Spleen (tissue), 7 donors: ENCODE measurements around the gene OXT.

Source experiments
- POLR2A ChIP-seq, 3 donors: fragments of 450-650 bp; IDR thresholded peaks; one replicate each; pipeline ENCODE4 v1.5.1; 2017; ENCODE audit warnings: antibody characterized with exemption in 3 of 3, mild to moderate bottlenecking in 1 of 3
- POLR2AphosphoS5 ChIP-seq, 3 donors: sonication (generic); formaldehyde crosslinking; IDR thresholded peaks; one replicate each; pipeline ENCODE4 v1.5.1; 2017; ENCODE audit warnings: antibody characterized with exemption in 3 of 3
- TF ChIP-seq, protein P1 (sequence below), 11 experiments: fragments of 200-600 bp in 7 of 11; fragments of 450-650 bp in 4 of 11; sonication (generic) in 4 of 11; IDR thresholded peaks in 8 of 11; conservative IDR thresholded peaks in 3 of 11; 1 replicate in 7 of 11; 2 replicates in 4 of 11; pipeline versions ENCODE4 v1.4.0 to v1.8.0; 2016 to 2021; ENCODE audit warnings: antibody characterized with exemption in 11 of 11, inconsistent platforms in 4 of 11, mild to moderate bottlenecking in 1 of 11
- donor health status: DM: no; HTN: no; CAD: no; lungs with moderate emphysema.
- donor health status: DM: no; HTN: no; CAD: no.
- donor health status: DM: no; HTN: no; CAD: no.

DNA sequence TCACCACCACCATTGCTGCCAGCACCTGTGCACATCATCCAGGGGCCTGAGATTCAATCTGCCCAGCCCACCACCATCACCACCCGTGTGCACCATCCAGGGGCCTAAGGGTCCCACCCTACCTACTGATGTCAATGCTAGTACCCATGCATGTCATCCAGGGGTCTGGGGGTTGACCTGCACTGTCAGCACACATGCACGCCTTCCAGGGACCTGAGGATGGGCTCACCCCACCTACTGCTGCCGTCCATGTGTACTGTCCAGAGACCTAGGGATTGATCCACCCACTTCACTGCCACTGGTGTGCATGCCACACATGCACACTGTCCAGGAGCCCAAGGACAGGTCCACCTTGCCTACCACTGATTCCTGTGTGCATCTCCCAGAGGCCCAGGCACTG lies 11.9 kb upstream of the OXT start:
- TF ChIP-seq, protein P1, sequence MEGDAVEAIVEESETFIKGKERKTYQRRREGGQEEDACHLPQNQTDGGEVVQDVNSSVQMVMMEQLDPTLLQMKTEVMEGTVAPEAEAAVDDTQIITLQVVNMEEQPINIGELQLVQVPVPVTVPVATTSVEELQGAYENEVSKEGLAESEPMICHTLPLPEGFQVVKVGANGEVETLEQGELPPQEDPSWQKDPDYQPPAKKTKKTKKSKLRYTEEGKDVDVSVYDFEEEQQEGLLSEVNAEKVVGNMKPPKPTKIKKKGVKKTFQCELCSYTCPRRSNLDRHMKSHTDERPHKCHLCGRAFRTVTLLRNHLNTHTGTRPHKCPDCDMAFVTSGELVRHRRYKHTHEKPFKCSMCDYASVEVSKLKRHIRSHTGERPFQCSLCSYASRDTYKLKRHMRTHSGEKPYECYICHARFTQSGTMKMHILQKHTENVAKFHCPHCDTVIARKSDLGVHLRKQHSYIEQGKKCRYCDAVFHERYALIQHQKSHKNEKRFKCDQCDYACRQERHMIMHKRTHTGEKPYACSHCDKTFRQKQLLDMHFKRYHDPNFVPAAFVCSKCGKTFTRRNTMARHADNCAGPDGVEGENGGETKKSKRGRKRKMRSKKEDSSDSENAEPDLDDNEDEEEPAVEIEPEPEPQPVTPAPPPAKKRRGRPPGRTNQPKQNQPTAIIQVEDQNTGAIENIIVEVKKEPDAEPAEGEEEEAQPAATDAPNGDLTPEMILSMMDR (IDR thresholded peaks at IDR 0.05 in 8 of 11, conservative IDR thresholded peaks at IDR 0.05 in 3 of 11): no peak
- TF ChIP-seq POLR2AphosphoS5 (IDR thresholded peaks at IDR 0.05) (no peak), POLR2A (IDR thresholded peaks at IDR 0.05) (no peak)
